GM21529 (cell line): ENCODE results near the gene ZNF629.

ENCODE experiments used
- ATAC-seq: cut with Tn5 transposase; IDR thresholded peaks from one replicate; pipeline ENCODE4 v1.9.1; 2021; ENCODE audit not compliant: unreplicated experiment

ZNF629 gene

GRCh38 chr16:30767767-30768465 is 19.1 kb downstream of the ZNF629 start:
- ATAC-seq = no peak

- no peak for ATAC-seq
Measured at GRCh38 chr16:30766933-30767284, 20.1 kb downstream of the ZNF629 start.

GRCh38 chr16:30766206-30766932 is 20.6 kb downstream of the ZNF629 start:
- ATAC-seq = no peak

- ATAC-seq = no peak
Measured at GRCh38 chr16:30764816-30765465, 22.1 kb downstream of the ZNF629 start.

- no peak for ATAC-seq
Measured at GRCh38 chr16:30764086-30764485, 22.9 kb downstream of the ZNF629 start.

GRCh38 chr16:30762991-30763725 is 23.8 kb downstream of the ZNF629 start:
- ATAC-seq = no peak

- ATAC-seq = peak; percentile 84
Measured at GRCh38 chr16:30761928-30762902, 24.8 kb downstream of the ZNF629 start, which contains the start of the genes CFAP119 and RNF40. Gene CFAP119 (minus strand): TSS chr16:30762062. CDS start chr16:30761748, 314 bp downstream. Gene RNF40 (plus strand): TSS chr16:30762322. CDS start chr16:30762546, 224 bp downstream.

- peak; percentile 27 for ATAC-seq
Measured at GRCh38 chr16:30761427-30761927, 25.5 kb downstream of the ZNF629 start.

GRCh38 chr16:30760577-30761426 is 26.2 kb downstream of the ZNF629 start:
- no peak for ATAC-seq

GRCh38 chr16:30760001-30760559 is 26.9 kb downstream of the ZNF629 start:
- ATAC-seq = no peak

GRCh38 chr16:30758988-30759491 is 28.0 kb downstream of the ZNF629 start:
- no peak for ATAC-seq

GRCh38 chr16:30757316-30757715 is 29.7 kb downstream of the ZNF629 start:
- no peak for ATAC-seq

- ATAC-seq = no peak
Measured at GRCh38 chr16:30756781-30757100, 30.3 kb downstream of the ZNF629 start.

- ATAC-seq = no peak
Measured at GRCh38 chr16:30755955-30756780, 30.8 kb downstream of the ZNF629 start.

GRCh38 chr16:30753596-30753995 is 33.4 kb downstream of the ZNF629 start:
- no peak for ATAC-seq

GRCh38 chr16:30750876-30751465 is 36.0 kb downstream of the ZNF629 start:
- no peak for ATAC-seq

GRCh38 chr16:30750201-30750600 is 36.8 kb downstream of the ZNF629 start:
- no peak for ATAC-seq
